ENCODE measurements around the gene S100A14. TPM values are rescaled to one million over a fixed set of nuclear protein-coding genes. Genes with fewer than 3 reads are reported as not detected.

Gene S100A14
- total RNA-seq, 1 experiment from 2014 or later, result 2.1 TPM

- TF ChIP-seq, protein P1, sequence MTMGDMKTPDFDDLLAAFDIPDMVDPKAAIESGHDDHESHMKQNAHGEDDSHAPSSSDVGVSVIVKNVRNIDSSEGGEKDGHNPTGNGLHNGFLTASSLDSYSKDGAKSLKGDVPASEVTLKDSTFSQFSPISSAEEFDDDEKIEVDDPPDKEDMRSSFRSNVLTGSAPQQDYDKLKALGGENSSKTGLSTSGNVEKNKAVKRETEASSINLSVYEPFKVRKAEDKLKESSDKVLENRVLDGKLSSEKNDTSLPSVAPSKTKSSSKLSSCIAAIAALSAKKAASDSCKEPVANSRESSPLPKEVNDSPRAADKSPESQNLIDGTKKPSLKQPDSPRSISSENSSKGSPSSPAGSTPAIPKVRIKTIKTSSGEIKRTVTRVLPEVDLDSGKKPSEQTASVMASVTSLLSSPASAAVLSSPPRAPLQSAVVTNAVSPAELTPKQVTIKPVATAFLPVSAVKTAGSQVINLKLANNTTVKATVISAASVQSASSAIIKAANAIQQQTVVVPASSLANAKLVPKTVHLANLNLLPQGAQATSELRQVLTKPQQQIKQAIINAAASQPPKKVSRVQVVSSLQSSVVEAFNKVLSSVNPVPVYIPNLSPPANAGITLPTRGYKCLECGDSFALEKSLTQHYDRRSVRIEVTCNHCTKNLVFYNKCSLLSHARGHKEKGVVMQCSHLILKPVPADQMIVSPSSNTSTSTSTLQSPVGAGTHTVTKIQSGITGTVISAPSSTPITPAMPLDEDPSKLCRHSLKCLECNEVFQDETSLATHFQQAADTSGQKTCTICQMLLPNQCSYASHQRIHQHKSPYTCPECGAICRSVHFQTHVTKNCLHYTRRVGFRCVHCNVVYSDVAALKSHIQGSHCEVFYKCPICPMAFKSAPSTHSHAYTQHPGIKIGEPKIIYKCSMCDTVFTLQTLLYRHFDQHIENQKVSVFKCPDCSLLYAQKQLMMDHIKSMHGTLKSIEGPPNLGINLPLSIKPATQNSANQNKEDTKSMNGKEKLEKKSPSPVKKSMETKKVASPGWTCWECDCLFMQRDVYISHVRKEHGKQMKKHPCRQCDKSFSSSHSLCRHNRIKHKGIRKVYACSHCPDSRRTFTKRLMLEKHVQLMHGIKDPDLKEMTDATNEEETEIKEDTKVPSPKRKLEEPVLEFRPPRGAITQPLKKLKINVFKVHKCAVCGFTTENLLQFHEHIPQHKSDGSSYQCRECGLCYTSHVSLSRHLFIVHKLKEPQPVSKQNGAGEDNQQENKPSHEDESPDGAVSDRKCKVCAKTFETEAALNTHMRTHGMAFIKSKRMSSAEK (CRISPR knock-in tag; IDR thresholded peaks at IDR 0.05; ENCODE audit: borderline replicate concordance), result peak; percentile 76; the same call in 1 of the 2 replicates
- TF ChIP-seq AR (CRISPR knock-in tag; IDR thresholded peaks at IDR 0.05), result peak; percentile 82
- TF ChIP-seq E2F4 (CRISPR knock-in tag; IDR thresholded peaks at IDR 0.05; ENCODE audit: borderline replicate concordance, low read depth), result no peak
- TF ChIP-seq ERG (CRISPR knock-in tag; IDR thresholded peaks at IDR 0.05), result no peak; the same call in 1 of the 2 replicates
- no peak for TF ChIP-seq MYBL2 (CRISPR knock-in tag; IDR thresholded peaks at IDR 0.05)
- no peak for TF ChIP-seq E2F1 (CRISPR knock-in tag; IDR thresholded peaks at IDR 0.05)
- TF ChIP-seq GRHL2 (CRISPR knock-in tag; IDR thresholded peaks at IDR 0.05; ENCODE audit: insufficient replicate concordance, severe bottlenecking), result no peak
Observed at GRCh38 chr1:153661111-153661708, 45.1 kb upstream of the S100A14 start (continued).

- H3K27ac Mint-ChIP-seq, result peak overlapping the region; percentile 88
- ATAC-seq (no peak), DNase-seq (ENCODE audit: low spot score) (no peak)
- peaks cover 8% of the 10 kb centered on the region for H3K4me1 Mint-ChIP-seq
- H3K36me3 Mint-ChIP-seq, result peaks cover 44% of the 10 kb centered on the region
- no peaks in the 10 kb centered on the region for H3K9me3 Mint-ChIP-seq
- peak overlapping the region; percentile 92 for H3K4me3 Mint-ChIP-seq
- CTCF ChIA-PET, result interaction anchor here (0.6 kb wide), 1 partner anchor 162 kb away, joined by 4 read pairs; no protein-coding TSS in a partner anchor
- POLR2A ChIA-PET, result interaction anchor here (0.8 to 2.4 kb wide), 3 partner anchors 11 to 26 kb away, joined by 3 to 11 read pairs (median 5); partner anchors contain the start of gene CHTOP
- no peaks in the 10 kb centered on the region for H3K27me3 Mint-ChIP-seq (ENCODE audit: low read depth)
- TF ChIP-seq ZNF138 (CRISPR knock-in tag; conservative IDR thresholded peaks at IDR 0.05) (no peak), FOXP1 (CRISPR knock-in tag; IDR thresholded peaks at IDR 0.05; ENCODE audit: borderline replicate concordance) (no peak), ESRRA (CRISPR knock-in tag; IDR thresholded peaks at IDR 0.05; ENCODE audit: borderline replicate concordance) (no peak), FOXJ3 (CRISPR knock-in tag; IDR thresholded peaks at IDR 0.05; ENCODE audit: borderline replicate concordance) (no peak), SP1 (CRISPR knock-in tag; conservative IDR thresholded peaks at IDR 0.05) (no peak), ATF3 (CRISPR knock-in tag; conservative IDR thresholded peaks at IDR 0.05) (no peak), ZNF671 (CRISPR knock-in tag; IDR thresholded peaks at IDR 0.05) (no peak), TEAD1 (CRISPR knock-in tag; IDR thresholded peaks at IDR 0.05) (no peak), RORB (CRISPR knock-in tag; IDR thresholded peaks at IDR 0.05) (no peak)
- TF ChIP-seq, protein P1 (CRISPR knock-in tag; IDR thresholded peaks at IDR 0.05; ENCODE audit: borderline replicate concordance), result no peak
Observed at GRCh38 chr1:153659656-153660055, 43.5 kb upstream of the S100A14 start.

Data from WTC11 (cell line).